Neuron (in vitro differentiated cells): Measurements from ENCODE around the gene ELOF1.

Source experiments
- H2AFZ ChIP-seq: one replicate; pipeline ENCODE4 v1.6.1; 2013; ENCODE audit warnings: low read depth, mild to moderate bottlenecking, inconsistent platforms, low read length, moderate library complexity
- H3K27me3 ChIP-seq: one replicate; pipeline ENCODE4 v1.6.1; 2013; ENCODE audit warnings: low read length; ENCODE audit not compliant: insufficient read depth
- H3K36me3 ChIP-seq: one replicate; pipeline ENCODE4 v1.6.1; 2013; ENCODE audit warnings: low read length; ENCODE audit not compliant: insufficient read depth
- H3K4me1 ChIP-seq: one replicate; pipeline ENCODE4 v1.6.1; 2013; ENCODE audit warnings: low read length; ENCODE audit not compliant: insufficient read depth
- H3K4me3 ChIP-seq: 2 replicates; pipeline ENCODE4 v1.5.1; 2013; ENCODE audit warnings: mild to moderate bottlenecking, low read length, moderate library complexity
- H3K9me3 ChIP-seq: one replicate; pipeline ENCODE4 v1.6.1; 2013; ENCODE audit warnings: low read length

ELOF1 gene

GRCh38 chr19:11560404-11561051 is 1.5 kb upstream of the ELOF1 start:
- Histone ChIP-seq H3K4me1 (peaks cover 9% of the 10 kb centered on the region), H2AFZ (no peak overlapping the region), H3K4me3 (no peak overlapping the region)

DNA sequence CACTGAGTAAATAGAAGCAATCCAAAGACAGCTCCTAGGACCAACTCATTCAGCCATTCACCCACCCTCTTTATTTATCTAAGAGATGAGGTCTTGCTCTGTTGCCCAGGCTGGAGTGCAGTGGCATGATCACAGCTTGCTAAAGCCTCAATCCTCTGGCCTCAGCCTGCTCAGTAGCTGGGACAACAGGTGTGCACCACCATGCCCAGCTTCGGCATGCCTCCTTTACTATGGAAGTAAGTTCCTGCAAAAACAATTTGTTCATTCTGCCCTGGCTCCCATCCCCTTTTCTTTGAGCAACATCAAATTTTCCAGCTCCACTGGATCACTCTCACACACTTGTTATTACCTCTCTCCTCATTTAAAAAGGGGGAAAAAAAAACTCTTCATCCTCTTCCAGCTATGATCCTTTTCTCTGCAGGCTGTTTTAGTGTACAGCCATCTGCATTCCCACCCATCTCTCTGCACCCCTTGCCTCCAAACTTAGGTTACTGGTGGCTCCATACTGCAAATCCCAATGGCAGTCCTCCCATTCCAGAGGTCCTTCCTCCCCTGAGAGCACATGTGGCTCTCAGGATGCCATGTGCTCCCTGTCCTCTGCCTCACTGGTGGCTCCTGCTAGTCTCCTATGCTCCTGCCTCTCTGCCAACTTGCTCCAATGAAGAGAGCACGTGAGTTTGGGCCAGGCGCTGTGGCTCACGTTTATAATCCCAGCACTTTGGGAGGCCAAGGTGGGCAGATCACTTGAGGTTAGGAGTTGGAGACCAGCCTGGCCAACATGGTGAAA is 2.2 kb downstream of the ELOF1 start:
- peaks cover 9% of the 10 kb centered on the region for H3K4me1 ChIP-seq
- no peak overlapping the region for H2AFZ ChIP-seq
- no peak overlapping the region for H3K4me3 ChIP-seq
- no peaks in the 10 kb centered on the region for H3K27me3 ChIP-seq
- no peaks in the 10 kb centered on the region for H3K9me3 ChIP-seq
- H3K36me3 ChIP-seq, result peaks cover 25% of the 10 kb centered on the region

More at GRCh38 chr19:11560404-11561051, 1.5 kb upstream of the ELOF1 start:
- Histone ChIP-seq H3K27me3 (no peaks in the 10 kb centered on the region), H3K9me3 (no peaks in the 10 kb centered on the region), H3K36me3 (peaks cover 5% of the 10 kb centered on the region)

GRCh38 chr19:11555246-11555645 is 3.8 kb downstream of the ELOF1 start:
- Histone ChIP-seq H3K9me3 (no peaks in the 10 kb centered on the region), H2AFZ (no peak overlapping the region), H3K4me1 (peaks cover 9% of the 10 kb centered on the region), H3K36me3 (peaks cover 28% of the 10 kb centered on the region), H3K4me3 (no peak overlapping the region), H3K27me3 (no peaks in the 10 kb centered on the region)

- Histone ChIP-seq H3K27me3 (no peaks in the 10 kb centered on the region), H3K36me3 (peaks cover 28% of the 10 kb centered on the region)
Measured at GRCh38 chr19:11554160-11554559, 4.9 kb downstream of the ELOF1 start.

DNA sequence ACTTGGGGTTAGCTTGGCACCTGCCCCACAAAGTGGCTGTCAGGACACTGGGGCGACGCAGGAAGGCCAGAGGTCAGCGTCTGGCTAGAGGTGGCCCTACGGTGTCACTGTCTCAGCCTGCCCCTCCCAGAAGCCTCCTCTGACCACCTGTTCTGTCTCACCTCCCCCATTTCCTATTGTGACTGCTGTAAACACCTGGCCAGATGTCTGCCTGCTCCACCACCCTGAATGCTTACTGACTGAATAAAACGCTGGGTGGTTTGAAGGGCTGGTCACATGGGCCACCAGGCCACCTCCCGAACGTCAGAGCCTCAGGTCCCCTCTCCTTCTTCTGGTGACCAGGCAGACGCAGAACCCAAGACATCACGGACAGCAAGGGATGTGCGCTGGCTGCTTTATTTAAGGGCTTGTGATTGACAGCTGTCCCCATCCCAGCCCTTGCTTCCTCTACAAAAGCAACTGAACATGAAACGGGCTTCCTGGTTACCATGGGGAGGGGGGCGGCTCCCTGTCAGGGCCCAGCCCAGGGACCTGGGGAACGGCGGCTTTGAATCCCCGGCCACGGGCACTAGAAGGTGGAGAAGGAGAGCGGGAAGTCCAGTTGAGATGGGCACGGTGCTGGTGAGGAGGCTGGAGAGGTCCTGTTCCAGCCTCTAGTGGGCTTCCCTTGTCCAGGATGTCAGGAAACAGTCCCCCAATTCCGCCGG is 6.2 kb downstream of the ELOF1 start:
- H3K4me1 ChIP-seq, result peaks cover 2% of the 10 kb centered on the region
- no peak overlapping the region for H3K4me3 ChIP-seq
- H3K27me3 ChIP-seq, result no peaks in the 10 kb centered on the region
- H3K9me3 ChIP-seq, result no peaks in the 10 kb centered on the region
- H3K36me3 ChIP-seq, result peaks cover 28% of the 10 kb centered on the region
- H2AFZ ChIP-seq, result no peak overlapping the region

More at GRCh38 chr19:11554160-11554559, 4.9 kb downstream of the ELOF1 start:
- H3K4me1 ChIP-seq, result peaks cover 9% of the 10 kb centered on the region
- H3K9me3 ChIP-seq, result no peaks in the 10 kb centered on the region
- no peak overlapping the region for H2AFZ ChIP-seq
- no peak overlapping the region for H3K4me3 ChIP-seq

GRCh38 chr19:11551603-11552235 is 7.3 kb downstream of the ELOF1 start:
- Histone ChIP-seq H2AFZ (no peak overlapping the region), H3K4me3 (no peak overlapping the region), H3K4me1 (no peaks in the 10 kb centered on the region), H3K27me3 (no peaks in the 10 kb centered on the region), H3K9me3 (no peaks in the 10 kb centered on the region), H3K36me3 (peaks cover 25% of the 10 kb centered on the region)

- Histone ChIP-seq H3K9me3 (no peaks in the 10 kb centered on the region), H2AFZ (no peak overlapping the region), H3K27me3 (no peaks in the 10 kb centered on the region), H3K36me3 (peaks cover 21% of the 10 kb centered on the region), H3K4me1 (no peaks in the 10 kb centered on the region), H3K4me3 (no peak overlapping the region)
Measured at GRCh38 chr19:11550265-11550664, 8.8 kb downstream of the ELOF1 start.

DNA sequence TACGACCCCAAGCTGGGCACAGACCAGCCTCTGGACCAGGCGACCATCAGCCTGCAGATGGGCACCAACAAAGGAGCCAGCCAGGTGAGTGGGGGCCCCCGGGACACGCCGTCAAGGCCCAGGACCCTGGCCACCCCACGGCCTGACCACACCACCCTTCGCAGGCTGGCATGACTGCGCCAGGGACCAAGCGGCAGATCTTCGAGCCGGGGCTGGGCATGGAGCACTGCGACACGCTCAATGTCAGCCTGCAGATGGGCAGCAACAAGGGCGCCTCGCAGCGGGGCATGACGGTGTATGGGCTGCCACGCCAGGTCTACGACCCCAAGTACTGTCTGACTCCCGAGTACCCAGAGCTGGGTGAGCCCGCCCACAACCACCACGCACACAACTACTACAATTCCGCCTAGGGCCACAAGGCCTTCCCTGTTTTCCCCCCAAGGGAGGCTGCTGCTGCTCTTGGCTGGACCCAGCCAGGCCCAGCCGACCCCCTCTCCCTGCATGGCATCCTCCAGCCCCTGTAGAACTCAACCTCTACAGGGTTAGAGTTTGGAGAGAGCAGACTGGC is 9.6 kb downstream of the ELOF1 start:
- Histone ChIP-seq H3K36me3 (peaks cover 21% of the 10 kb centered on the region), H3K4me1 (no peaks in the 10 kb centered on the region), H3K4me3 (no peak overlapping the region), H3K27me3 (no peaks in the 10 kb centered on the region), H2AFZ (no peak overlapping the region), H3K9me3 (no peaks in the 10 kb centered on the region)

DNA sequence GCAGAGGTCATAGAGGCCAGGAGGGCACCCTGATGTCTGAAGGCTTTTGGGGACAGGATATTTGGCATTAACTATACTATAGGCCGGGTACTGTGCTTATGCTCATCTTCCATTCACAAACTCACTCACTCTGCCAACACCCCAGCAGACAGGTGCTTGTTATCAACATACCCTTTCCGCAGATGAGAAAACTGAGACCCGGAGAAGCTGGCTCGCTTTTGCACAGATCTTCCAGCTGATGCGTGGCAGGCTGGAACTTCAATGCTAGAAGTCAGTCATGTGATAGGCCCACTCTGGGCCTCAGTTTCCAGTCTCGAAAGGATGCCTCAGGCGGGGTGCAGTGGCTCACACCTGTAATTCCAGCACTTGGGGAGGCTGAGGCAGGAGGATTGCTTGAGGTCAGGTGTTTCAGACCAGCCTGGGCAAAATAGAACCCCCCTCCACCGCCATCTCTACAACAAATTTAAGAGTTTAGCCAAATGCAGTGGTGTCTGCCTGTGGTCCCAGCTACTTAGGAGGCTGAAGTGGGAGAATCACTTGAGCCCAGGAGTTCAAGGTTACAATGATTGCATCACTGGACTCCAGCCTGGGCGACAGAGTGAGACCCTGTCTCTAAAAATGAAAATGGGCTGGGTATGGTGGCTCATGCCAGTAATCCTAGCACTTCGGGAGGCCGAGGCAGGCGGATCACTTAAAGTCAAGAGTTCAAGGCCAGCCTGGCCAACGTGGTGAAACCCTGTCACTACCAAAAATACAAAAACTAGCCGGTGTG is 10.9 kb downstream of the ELOF1 start:
- no peak overlapping the region for H2AFZ ChIP-seq
- H3K36me3 ChIP-seq, result peaks cover 11% of the 10 kb centered on the region
- no peaks in the 10 kb centered on the region for H3K27me3 ChIP-seq
- no peaks in the 10 kb centered on the region for H3K9me3 ChIP-seq
- H3K4me3 ChIP-seq, result no peak overlapping the region
- no peaks in the 10 kb centered on the region for H3K4me1 ChIP-seq

DNA sequence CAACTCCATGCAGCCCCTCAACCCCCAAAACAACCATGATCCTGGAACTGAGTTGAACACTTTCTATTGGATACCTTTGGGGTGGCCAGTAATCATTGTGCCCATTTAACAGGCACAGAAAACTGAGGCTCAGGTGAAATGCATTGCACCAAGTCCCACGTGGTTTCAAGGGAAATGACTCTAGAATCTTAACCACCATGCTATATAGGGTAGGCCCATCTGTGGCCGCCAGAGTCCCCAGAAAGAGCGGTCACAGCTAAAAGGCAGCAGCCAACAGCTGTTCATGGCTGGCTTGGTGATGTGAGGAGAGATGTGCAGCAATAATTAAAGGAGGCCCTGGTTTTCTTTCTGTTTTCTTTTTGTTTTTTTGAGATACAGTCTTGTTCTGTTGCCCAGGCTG is 17.8 kb downstream of the ELOF1 start:
- Histone ChIP-seq H3K9me3 (no peaks in the 10 kb centered on the region), H3K4me1 (peaks cover 15% of the 10 kb centered on the region), H3K36me3 (no peaks in the 10 kb centered on the region), H3K27me3 (no peaks in the 10 kb centered on the region), H3K4me3 (no peak overlapping the region), H2AFZ (no peak overlapping the region)

GRCh38 chr19:11540645-11541044 is 18.4 kb downstream of the ELOF1 start:
- H3K36me3 ChIP-seq, result no peaks in the 10 kb centered on the region
- H3K9me3 ChIP-seq, result no peaks in the 10 kb centered on the region
- H3K4me3 ChIP-seq, result no peak overlapping the region
- H3K4me1 ChIP-seq, result peaks cover 17% of the 10 kb centered on the region
- no peaks in the 10 kb centered on the region for H3K27me3 ChIP-seq
- H2AFZ ChIP-seq, result no peak overlapping the region
